Superior temporal gyrus (tissue), 1 donor: ENCODE data around the gene MDFIC2.

ENCODE experiments used
- DNase-seq: peaks from one replicate; pipeline ENCODE4 v3.0.0-alpha.2; 2016; ENCODE audit errors: extremely low spot score

The MDFIC2 gene

DNA sequence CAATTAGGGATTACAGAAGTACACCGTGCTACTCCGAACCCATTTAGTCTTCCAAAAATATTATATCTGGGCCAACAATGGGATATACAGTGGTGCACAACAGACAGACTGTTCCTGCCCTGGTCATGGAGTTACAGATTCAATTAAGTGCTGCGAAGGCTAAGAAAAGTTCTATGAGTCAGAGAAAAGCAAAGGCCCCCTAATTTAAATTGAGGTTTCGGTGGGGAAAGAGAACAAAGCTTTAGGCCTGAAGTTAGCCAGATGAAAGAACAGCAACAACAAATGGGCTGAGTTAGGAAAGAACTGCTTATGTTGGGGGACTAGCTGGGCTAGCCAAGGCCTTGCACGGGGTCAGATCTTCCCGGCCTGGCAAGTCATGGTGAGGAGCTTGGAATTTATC is 131.8 kb downstream of the MDFIC2 start:
- no peak for DNase-seq

DNA sequence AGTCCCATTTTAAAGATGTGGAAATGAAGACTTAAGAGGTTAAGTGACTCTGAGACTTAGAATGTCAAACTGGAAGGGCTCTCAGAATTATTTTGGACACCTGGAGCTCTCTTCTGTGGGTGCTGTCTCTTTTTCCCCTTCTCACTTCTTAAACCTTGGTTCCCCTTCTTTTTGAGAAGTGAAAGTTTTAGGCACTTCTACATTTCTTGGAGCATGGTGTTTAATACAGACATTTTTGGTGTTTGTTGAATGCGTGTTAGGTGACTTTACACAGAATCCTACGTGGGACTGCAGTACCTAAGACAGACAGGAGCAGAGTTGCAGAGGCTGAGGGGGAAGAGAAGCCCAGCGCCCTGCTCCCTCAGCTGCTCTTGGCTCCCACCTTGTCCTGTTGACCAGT is 133.3 kb downstream of the MDFIC2 start:
- no peak for DNase-seq

GRCh38 chr3:70177881-70178645 is 134.4 kb downstream of the MDFIC2 start:
- DNase-seq = no peak

DNA sequence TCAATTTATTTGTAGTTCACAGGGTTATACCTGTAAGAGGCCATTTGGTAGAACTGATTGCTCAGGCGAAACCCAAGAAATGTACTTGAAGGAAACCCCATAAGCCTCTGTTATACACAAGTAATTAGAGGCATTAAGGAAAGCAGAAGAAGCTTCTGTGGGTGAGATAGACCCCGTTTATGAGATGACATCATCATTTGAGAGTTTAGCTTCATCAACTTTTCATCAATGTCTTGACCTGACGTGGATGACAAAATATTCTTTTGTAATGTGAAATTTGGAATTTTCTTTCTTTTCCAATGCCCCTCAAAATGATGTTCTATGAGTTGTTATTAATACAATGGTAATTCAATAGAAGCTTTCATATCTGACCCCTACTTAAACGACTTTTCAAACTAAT is 136.2 kb downstream of the MDFIC2 start:
- DNase-seq = no peak

DNA sequence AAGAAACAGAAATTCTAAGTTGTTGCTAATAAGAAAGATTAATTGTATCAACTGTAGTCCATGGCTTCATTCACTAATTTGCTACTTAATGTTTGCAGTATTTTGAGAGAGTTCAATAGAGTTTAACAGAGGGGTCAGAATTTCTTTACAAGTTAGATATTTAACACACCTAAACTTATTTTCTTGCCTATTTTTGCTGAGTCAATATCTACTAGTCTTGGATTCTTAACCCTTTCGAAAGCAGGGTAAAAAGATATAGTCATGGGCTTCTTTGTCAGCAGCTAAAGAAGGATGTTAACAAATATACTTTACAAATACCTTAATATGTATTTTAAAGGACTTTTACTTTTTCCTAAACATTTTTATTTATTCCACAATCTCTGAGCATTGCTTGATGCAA is 155.6 kb downstream of the MDFIC2 start:
- no peak for DNase-seq

- DNase-seq = no peak
These were observed 161.8 kb downstream of the MDFIC2 start for GRCh38 chr3:70150599-70150998.

- no peak for DNase-seq
These were observed 162.6 kb downstream of the MDFIC2 start for GRCh38 chr3:70149714-70150400.
